ENCODE data around the gene GLO1.

Gene GLO1

DNA sequence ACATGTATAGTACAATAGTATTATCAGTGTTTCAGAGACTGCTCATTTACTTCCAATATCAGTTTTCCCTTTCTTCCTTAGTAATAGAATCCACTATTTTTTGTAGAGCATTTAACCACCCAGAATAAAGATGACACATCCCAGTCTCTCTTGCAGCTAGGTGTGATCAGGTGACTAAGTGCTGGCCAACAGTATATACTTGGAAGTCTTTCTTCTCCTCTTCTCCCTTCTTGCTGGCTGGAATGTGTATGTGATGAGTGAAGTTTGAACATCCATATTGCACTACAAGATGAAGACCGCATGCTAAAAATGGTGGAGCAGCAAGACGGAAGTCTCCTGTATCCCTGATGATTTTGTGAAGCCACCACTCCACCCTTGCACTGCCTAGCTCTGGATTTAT lies 48.7 kb downstream of the GLO1 start:
- H3K79me2 ChIP-seq (ENCODE audit: control insufficient read depth, insufficient read depth, low read length): no peaks in the 10 kb centered on the region
- no peak overlapping the region for H2BK15ac ChIP-seq (replicated peaks; ENCODE audit: low read depth)
- no peak overlapping the region for H4K5ac ChIP-seq (ENCODE audit: low read length)
- no peak overlapping the region for H3K23ac ChIP-seq (ENCODE audit: low read length)
- H3K4me3 ChIP-seq (ENCODE audit: low read length): no peak overlapping the region
- H2AK5ac ChIP-seq (ENCODE audit: low read length): no peak overlapping the region
- no peaks in the 10 kb centered on the region for H3K36me3 ChIP-seq (ENCODE audit: control insufficient read depth, insufficient read depth, low read length)
- H2BK120ac ChIP-seq (ENCODE audit: low read depth, low read length): no peak overlapping the region
- WGBS (ENCODE audit: extremely low coverage, insufficient coverage, low lambda C conversion rate): no CpG with 5 or more reads among the region's 2 CpGs
- H4K8ac ChIP-seq (ENCODE audit: low read depth, low read length): no peak overlapping the region
- no peak overlapping the region for H2BK5ac ChIP-seq (ENCODE audit: low read length)
- no peak overlapping the region for H3K18ac ChIP-seq (ENCODE audit: low read length)
- no peak overlapping the region for H3K56ac ChIP-seq (ENCODE audit: low read length)
- H3K4me1 ChIP-seq (ENCODE audit: control insufficient read depth, low read depth, low read length): no peaks in the 10 kb centered on the region
- DNase-seq: no peak
- H3K27ac ChIP-seq (ENCODE audit: low read depth, low read length): no peak overlapping the region
- no peak overlapping the region for H3K9ac ChIP-seq (ENCODE audit: low read length)
- no peaks in the 10 kb centered on the region for H3K79me1 ChIP-seq (ENCODE audit: low read length)
- H3K4me2 ChIP-seq (ENCODE audit: low read length): no peak overlapping the region
- H3K27me3 ChIP-seq (ENCODE audit: insufficient read depth, low read length, poor library complexity): no peaks in the 10 kb centered on the region
- no peak overlapping the region for H3K4ac ChIP-seq (ENCODE audit: low read depth, low read length)

DNA sequence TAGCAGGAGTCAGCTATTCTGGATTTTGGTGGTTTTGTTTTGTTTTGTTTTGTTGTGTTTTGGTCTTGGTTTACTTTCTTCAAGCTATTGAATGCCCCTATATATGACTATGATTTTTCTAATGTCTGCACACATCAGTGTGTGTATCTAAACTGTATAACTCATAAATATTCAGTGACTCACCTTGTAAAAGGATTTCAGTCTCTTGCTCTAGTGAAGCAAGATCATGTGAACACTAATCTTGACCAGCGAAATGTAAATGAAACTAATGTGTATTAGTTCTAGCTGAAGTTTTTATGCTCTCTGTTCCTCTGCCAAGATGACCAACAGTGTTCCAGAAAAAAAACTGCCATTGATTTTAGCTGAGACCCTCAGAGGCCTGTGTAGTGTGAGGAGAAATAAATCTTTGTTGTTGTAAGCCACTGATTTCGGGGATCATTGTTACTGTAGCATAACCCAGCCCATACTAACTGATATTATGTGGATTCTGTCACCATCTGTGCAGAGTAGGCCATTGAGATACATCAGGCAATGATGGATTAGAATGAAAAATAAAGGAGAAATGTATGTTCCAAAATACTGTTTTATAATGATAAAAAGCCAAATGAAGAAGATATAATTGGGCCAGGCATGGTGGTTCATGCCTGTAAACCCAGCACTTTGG lies 51.7 kb downstream of the GLO1 start:
- no CpG with 5 or more reads among the region's 2 CpGs for WGBS (ENCODE audit: extremely low coverage, insufficient coverage, low lambda C conversion rate)

DNA sequence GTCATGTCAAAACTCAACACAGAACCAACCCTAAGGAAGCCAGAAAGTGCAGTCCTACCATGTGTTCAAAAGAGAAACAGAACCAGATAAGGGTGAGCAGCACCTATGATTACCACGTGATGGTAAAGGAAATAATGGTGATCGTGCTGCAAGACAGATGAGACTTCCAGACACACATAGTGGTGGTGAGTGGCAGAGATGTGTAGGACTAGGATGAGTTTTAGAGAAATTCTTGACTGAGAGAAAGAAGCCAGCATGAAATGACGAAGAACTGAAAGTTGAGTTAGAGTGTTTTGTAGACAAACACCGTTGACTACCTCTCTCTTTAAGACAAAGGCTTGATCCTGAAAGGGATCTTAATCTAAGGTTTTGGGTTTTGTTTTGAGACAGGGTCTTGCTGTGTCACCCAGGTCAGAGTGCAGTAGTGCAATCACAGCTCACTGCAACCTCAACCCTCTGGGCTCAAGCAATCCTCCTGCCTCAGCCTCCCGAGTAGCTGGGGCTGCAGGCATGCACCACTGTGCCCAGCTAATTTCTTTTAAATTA lies 52.7 kb downstream of the GLO1 start:
- no peak overlapping the region for H2BK15ac ChIP-seq (replicated peaks; ENCODE audit: low read depth)
- H3K4ac ChIP-seq (ENCODE audit: low read depth, low read length): no peak overlapping the region
- no peak overlapping the region for H3K23ac ChIP-seq (ENCODE audit: low read length)
- no peak overlapping the region for H3K18ac ChIP-seq (ENCODE audit: low read length)
- peaks cover 4% of the 10 kb centered on the region for H3K4me1 ChIP-seq (ENCODE audit: control insufficient read depth, low read depth, low read length)
- H3K27ac ChIP-seq (ENCODE audit: low read depth, low read length): no peak overlapping the region
- H3K4me2 ChIP-seq (ENCODE audit: low read length): no peak overlapping the region
- no peak overlapping the region for H3K4me3 ChIP-seq (ENCODE audit: low read length)
- no peak overlapping the region for H3K9ac ChIP-seq (ENCODE audit: low read length)
- H3K56ac ChIP-seq (ENCODE audit: low read length): no peak overlapping the region
- H2BK120ac ChIP-seq (ENCODE audit: low read depth, low read length): no peak overlapping the region
- no peak overlapping the region for H4K8ac ChIP-seq (ENCODE audit: low read depth, low read length)
- H3K79me2 ChIP-seq (ENCODE audit: control insufficient read depth, insufficient read depth, low read length): no peaks in the 10 kb centered on the region
- no peak overlapping the region for H2BK5ac ChIP-seq (ENCODE audit: low read length)
- no peak for DNase-seq
- no peaks in the 10 kb centered on the region for H3K36me3 ChIP-seq (ENCODE audit: control insufficient read depth, insufficient read depth, low read length)
- no peak overlapping the region for H2AK5ac ChIP-seq (ENCODE audit: low read length)
- no CpG with 5 or more reads among the region's 5 CpGs for WGBS (ENCODE audit: extremely low coverage, insufficient coverage, low lambda C conversion rate)
- no peak overlapping the region for H4K5ac ChIP-seq (ENCODE audit: low read length)
- no peaks in the 10 kb centered on the region for H3K79me1 ChIP-seq (ENCODE audit: low read length)
- H3K27me3 ChIP-seq (ENCODE audit: insufficient read depth, low read length, poor library complexity): no peaks in the 10 kb centered on the region

More for the DNA sequence above, 51.7 kb downstream of the GLO1 start:
- no peak overlapping the region for H2BK15ac ChIP-seq (replicated peaks; ENCODE audit: low read depth)
- H3K4me1 ChIP-seq (ENCODE audit: control insufficient read depth, low read depth, low read length): peaks cover 3% of the 10 kb centered on the region
- H3K27me3 ChIP-seq (ENCODE audit: insufficient read depth, low read length, poor library complexity): no peaks in the 10 kb centered on the region
- H3K18ac ChIP-seq (ENCODE audit: low read length): no peak overlapping the region
- no peak overlapping the region for H3K56ac ChIP-seq (ENCODE audit: low read length)
- no peak overlapping the region for H3K9ac ChIP-seq (ENCODE audit: low read length)
- H3K79me2 ChIP-seq (ENCODE audit: control insufficient read depth, insufficient read depth, low read length): no peaks in the 10 kb centered on the region
- no peak overlapping the region for H2BK120ac ChIP-seq (ENCODE audit: low read depth, low read length)
- H3K79me1 ChIP-seq (ENCODE audit: low read length): no peaks in the 10 kb centered on the region
- no peak overlapping the region for H2BK5ac ChIP-seq (ENCODE audit: low read length)
- no peaks in the 10 kb centered on the region for H3K36me3 ChIP-seq (ENCODE audit: control insufficient read depth, insufficient read depth, low read length)
- no peak overlapping the region for H4K8ac ChIP-seq (ENCODE audit: low read depth, low read length)
- H2AK5ac ChIP-seq (ENCODE audit: low read length): no peak overlapping the region
- no peak for DNase-seq
- no peak overlapping the region for H3K23ac ChIP-seq (ENCODE audit: low read length)
- no peak overlapping the region for H3K27ac ChIP-seq (ENCODE audit: low read depth, low read length)
- H3K4me3 ChIP-seq (ENCODE audit: low read length): no peak overlapping the region
- no peak overlapping the region for H3K4me2 ChIP-seq (ENCODE audit: low read length)
- no peak overlapping the region for H4K5ac ChIP-seq (ENCODE audit: low read length)
- H3K4ac ChIP-seq (ENCODE audit: low read depth, low read length): no peak overlapping the region

DNA sequence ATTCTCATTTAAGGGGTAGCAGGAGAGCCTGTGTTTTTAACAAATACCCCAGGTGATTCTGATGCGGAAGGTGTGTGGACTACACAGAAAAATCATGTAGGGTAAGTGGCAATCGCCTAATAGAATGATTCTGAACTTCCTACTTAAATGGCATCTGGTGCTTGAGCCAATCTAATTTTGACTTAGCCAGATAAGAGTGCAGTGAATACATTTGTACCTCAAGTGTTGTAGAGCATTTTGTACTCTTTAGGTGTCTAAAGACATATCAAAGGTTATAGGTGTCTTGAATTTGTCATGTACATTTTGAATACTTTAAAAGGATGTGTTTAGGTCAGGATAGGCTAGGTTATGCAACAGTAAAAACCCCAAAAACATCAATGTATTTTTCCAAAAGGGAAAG lies 53.2 kb downstream of the GLO1 start:
- Histone ChIP-seq H2BK15ac (replicated peaks; ENCODE audit: low read depth) (no peak overlapping the region), H3K18ac (ENCODE audit: low read length) (no peak overlapping the region), H2BK120ac (ENCODE audit: low read depth, low read length) (no peak overlapping the region), H3K4ac (ENCODE audit: low read depth, low read length) (no peak overlapping the region), H3K4me1 (ENCODE audit: control insufficient read depth, low read depth, low read length) (peaks cover 4% of the 10 kb centered on the region), H3K9ac (ENCODE audit: low read length) (no peak overlapping the region), H3K36me3 (ENCODE audit: control insufficient read depth, insufficient read depth, low read length) (no peaks in the 10 kb centered on the region), H3K4me3 (ENCODE audit: low read length) (no peak overlapping the region), H3K27ac (ENCODE audit: low read depth, low read length) (no peak overlapping the region), H3K23ac (ENCODE audit: low read length) (no peak overlapping the region), H3K56ac (ENCODE audit: low read length) (no peak overlapping the region), H2AK5ac (ENCODE audit: low read length) (no peak overlapping the region), H2BK5ac (ENCODE audit: low read length) (no peak overlapping the region), H4K5ac (ENCODE audit: low read length) (no peak overlapping the region), H3K4me2 (ENCODE audit: low read length) (no peak overlapping the region), H3K27me3 (ENCODE audit: insufficient read depth, low read length, poor library complexity) (no peaks in the 10 kb centered on the region), H3K79me2 (ENCODE audit: control insufficient read depth, insufficient read depth, low read length) (no peaks in the 10 kb centered on the region), H3K79me1 (ENCODE audit: low read length) (no peaks in the 10 kb centered on the region), H4K8ac (ENCODE audit: low read depth, low read length) (no peak overlapping the region)
- WGBS (ENCODE audit: extremely low coverage, insufficient coverage, low lambda C conversion rate): no CpG with 5 or more reads among the region's 2 CpGs
- no peak for DNase-seq

DNA sequence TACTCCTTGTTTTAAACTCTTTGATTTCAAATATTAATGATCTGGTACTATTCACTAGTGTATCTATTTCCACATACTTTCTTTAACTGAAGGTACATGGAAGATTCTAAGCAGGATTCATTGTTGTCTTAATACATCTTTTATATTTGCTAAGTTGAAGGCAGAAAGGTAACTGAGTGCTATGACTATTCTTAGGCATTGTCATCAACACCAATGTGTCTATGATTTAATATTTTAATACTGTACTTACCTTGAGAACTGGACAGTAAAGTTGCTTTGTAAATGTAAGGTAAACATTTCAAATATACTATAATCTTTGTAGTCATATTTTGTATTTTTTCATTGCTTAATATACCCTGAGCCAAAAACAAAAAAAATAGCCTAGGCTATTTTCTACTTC lies 54.3 kb downstream of the GLO1 start:
- no peaks in the 10 kb centered on the region for H3K79me2 ChIP-seq (ENCODE audit: control insufficient read depth, insufficient read depth, low read length)
- H2BK15ac ChIP-seq (replicated peaks; ENCODE audit: low read depth): no peak overlapping the region
- H3K56ac ChIP-seq (ENCODE audit: low read length): no peak overlapping the region
- H2BK120ac ChIP-seq (ENCODE audit: low read depth, low read length): no peak overlapping the region
- H3K79me1 ChIP-seq (ENCODE audit: low read length): no peaks in the 10 kb centered on the region
- no peak overlapping the region for H3K4ac ChIP-seq (ENCODE audit: low read depth, low read length)
- no peak overlapping the region for H3K9ac ChIP-seq (ENCODE audit: low read length)
- H3K4me2 ChIP-seq (ENCODE audit: low read length): no peak overlapping the region
- H3K27me3 ChIP-seq (ENCODE audit: insufficient read depth, low read length, poor library complexity): no peaks in the 10 kb centered on the region
- no peak overlapping the region for H4K5ac ChIP-seq (ENCODE audit: low read length)
- no peak overlapping the region for H2AK5ac ChIP-seq (ENCODE audit: low read length)
- H4K8ac ChIP-seq (ENCODE audit: low read depth, low read length): no peak overlapping the region
- H3K4me1 ChIP-seq (ENCODE audit: control insufficient read depth, low read depth, low read length): peaks cover 4% of the 10 kb centered on the region
- H3K23ac ChIP-seq (ENCODE audit: low read length): no peak overlapping the region
- no peak overlapping the region for H2BK5ac ChIP-seq (ENCODE audit: low read length)
- H3K18ac ChIP-seq (ENCODE audit: low read length): no peak overlapping the region
- H3K27ac ChIP-seq (ENCODE audit: low read depth, low read length): no peak overlapping the region
- H3K4me3 ChIP-seq (ENCODE audit: low read length): no peak overlapping the region
- no peak for DNase-seq
- H3K36me3 ChIP-seq (ENCODE audit: control insufficient read depth, insufficient read depth, low read length): no peaks in the 10 kb centered on the region

Data from mesendoderm (in vitro differentiated cells).